Activated gamma-delta T cell treated with Interleukin-2 at 50 U/mL for 16 hours (primary cell): Measurements from ENCODE around the gene ERBB4.

Experiments
- DNase-seq: peaks from one replicate; pipeline ENCODE4 v3.0.0-alpha.2; 2020

ERBB4 gene

GRCh38 chr2:211503198-211503597 is 1035.4 kb downstream of the ERBB4 start:
- no peak for DNase-seq

DNA sequence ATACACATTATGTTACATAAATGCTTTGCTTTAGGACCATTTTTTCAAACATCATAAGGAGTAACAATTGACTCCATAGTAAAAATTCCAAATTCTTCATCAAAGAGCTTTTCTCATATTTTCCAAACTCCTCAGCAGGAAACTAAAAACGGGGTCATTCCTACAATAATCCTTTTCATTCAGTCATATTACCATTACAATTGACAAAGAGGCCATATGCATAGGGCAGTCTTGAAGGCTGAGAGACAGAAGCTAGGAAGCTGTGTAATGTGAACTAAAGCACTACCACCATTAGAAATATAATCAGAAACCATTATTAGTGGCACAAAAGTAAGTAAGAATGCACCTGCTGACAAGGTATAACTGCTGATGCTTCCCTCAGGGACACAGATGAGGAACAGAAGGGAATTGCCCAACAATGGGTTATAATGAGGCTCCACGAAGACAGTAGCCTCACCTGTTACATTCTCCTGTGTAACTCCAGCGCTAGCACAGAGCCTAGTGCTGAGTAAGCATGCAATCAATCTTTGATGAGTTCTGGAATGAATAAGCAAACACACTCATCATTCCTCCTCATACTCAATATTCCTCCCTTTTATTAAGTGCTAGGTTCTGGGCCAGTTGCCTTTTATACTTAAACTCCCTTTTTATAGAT is 1039.9 kb downstream of the ERBB4 start:
- DNase-seq = no peak

DNA sequence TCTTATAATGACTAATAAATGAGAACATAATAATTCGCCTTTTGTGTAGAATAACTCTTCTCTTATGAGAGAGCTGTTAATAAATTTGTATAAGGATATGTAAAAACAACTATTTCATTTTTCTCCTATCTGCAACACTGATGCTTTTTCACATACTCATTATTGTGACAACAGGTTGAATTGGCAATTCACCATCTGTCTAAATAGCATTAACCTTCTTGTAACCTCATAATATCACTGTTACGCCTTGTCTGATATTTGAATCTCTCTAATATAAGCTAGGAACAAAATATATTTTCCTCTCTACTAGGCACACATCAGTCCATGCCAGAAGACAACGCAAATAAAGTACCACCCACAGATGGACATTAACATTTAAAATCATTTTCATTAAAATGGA is 1043.3 kb downstream of the ERBB4 start:
- DNase-seq = no peak

GRCh38 chr2:211494536-211494935 is 1044.1 kb downstream of the ERBB4 start:
- no peak for DNase-seq

- no peak for DNase-seq
Measured at GRCh38 chr2:211494085-211494484, 1044.5 kb downstream of the ERBB4 start.

DNA sequence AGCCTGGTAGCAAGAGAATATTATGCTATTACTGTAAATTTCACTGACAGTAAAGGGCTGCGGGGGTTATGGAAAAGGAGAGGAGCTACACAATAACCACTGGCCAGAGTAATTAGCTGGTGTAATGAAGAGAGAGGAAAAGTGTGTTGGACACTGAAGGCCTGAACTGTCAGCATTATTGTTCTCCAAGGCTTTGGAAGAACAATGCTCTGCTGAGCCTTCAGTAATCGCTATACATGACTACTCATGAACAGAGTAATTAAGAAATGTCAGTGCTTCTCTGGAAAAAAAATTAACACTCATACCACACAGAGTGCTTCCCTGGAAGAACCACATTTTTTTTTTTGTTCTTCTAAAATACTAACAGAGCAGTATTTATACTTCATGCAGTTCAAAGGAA is 1050.9 kb downstream of the ERBB4 start:
- no peak for DNase-seq

- DNase-seq = no peak
Measured at GRCh38 chr2:211479536-211480150, 1059.0 kb downstream of the ERBB4 start.

GRCh38 chr2:211477537-211478275 is 1060.9 kb downstream of the ERBB4 start:
- DNase-seq = no peak

DNA sequence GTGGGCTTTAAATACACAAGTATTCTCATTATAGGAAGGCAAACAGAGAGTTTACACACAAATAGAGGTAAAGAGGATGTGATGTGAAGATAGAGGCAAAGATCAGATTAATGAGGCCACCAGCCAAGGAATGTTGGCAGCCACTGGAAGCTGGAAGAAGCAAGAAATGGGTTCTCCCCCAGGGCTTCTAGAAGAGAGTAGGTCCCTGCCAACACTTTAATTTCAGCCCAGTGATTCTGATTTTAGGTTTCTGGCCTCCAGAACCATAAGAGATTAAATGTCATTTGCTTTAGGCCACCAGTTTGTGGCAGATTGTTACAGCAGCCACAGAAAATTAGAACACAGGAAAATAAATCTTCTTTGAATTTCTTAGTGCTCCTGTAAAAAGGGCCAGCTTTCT is 1065.5 kb downstream of the ERBB4 start:
- DNase-seq = no peak

GRCh38 chr2:211469664-211470059 is 1068.9 kb downstream of the ERBB4 start:
- no peak for DNase-seq

DNA sequence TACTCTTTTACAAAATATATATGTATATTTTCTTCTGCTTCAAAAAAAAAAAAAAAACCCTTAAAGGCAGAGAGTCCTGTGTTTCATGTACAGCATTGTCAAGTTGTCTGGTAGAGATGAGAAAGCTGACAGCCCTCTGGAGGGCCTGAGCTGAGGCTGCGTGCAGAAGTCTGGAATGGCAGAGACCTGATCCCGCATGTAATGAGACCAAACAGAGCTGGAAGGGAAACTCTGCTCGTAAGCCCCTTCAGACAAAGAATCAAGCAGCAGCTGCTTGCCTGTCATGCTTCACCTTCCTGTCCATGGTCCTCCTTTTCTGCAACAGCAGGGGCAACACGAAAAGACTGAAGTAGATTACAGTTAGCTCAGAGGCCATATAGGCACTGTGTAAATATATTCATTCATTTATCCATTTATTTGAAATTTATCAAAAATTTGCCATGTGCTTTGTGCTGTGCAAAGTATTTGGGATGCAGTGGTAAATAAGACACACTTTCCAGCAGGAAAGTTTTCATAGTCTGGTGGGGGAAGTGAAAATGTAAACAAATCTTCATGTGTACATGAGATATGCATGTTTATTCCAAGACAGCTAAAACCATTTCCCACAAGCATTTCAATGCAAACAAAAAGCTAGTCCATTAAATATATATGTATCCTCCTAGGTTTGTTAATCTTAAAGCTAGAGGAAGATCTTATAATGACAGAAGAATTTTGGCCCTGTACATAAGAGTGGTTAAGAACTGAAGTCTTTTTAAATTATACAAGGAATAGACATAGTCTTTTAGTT is 1069.5 kb downstream of the ERBB4 start:
- DNase-seq = no peak

DNA sequence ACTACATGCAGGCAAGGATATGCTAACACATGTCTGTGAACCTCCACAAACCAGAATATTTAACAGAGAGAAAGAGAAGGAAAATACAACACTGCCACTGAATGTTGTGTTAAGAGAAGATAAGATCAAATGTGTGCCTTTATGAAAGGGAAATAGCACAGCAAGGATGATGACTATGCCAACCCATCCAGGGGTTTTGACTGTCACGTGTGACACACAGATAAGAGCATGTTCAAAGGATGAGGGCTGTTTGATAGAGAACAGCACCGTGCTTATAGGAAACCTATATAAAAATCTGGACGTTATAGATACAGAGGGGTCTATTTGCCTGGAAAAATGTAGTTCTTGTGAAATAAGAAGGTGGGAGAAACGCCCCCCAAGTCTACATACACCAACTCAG is 1070.4 kb downstream of the ERBB4 start:
- no peak for DNase-seq

- DNase-seq = no peak
Measured at GRCh38 chr2:211463397-211463796, 1075.2 kb downstream of the ERBB4 start.

- no peak for DNase-seq
Measured at GRCh38 chr2:211458974-211459373, 1079.6 kb downstream of the ERBB4 start.

- no peak for DNase-seq
Measured at GRCh38 chr2:211457325-211457724, 1081.3 kb downstream of the ERBB4 start.

DNA sequence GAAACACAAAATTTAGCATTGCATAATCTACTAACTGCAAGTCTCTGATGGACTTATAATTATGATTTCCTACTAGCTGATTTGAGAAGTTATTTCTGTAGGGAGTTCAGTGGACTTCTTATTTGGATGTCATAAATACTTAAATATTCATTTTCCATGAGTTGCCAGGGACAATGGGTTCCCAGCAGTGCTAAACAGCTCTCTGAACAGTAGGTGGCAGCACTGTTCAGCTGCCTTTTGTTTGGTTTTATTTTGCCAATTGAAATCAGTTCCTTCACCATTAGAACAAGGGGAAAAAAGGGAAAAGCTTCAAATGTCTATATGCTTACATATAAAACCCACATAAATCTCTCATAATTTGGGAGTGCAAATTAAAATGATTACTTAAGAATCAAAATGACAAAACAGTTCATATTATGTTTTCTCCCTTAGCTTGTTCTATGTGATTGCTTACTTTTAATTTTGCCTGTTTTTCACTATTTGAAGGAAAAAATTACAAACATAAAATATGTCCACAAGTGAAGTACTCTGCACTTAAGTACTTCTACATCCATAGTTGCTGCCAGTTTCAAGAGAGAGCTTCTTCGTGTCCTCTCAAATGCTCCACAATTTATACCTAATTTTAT is 1083.3 kb downstream of the ERBB4 start:
- DNase-seq = no peak

- no peak for DNase-seq
Measured at GRCh38 chr2:211454679-211455078, 1083.9 kb downstream of the ERBB4 start.

DNA sequence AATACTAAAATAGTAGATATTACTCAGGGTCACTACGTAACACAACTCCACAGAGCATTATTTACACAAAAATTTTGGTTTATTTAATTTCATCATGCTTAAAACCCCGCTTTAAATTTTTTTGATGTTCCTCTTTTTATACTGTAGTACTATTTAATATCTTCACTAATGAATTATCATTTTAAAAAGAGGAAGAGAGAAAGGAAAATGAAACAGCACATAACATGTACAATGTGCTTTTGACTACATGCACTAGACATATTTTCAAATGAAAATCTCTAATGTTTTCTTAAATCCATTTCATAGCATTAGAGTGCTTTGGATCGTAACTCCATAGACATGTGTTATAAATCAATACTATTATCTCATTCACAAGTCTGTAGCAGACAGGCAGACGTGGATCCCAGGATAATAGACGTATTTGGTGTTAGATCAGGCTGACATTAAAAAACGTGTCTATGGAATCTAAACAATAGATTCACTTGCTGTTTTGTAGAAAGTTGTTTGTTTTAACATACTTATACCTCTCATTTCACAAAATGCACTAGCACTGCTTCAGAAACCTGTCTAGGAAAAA is 1085.2 kb downstream of the ERBB4 start:
- DNase-seq = no peak

GRCh38 chr2:211451642-211452041 is 1087.0 kb downstream of the ERBB4 start:
- no peak for DNase-seq

GRCh38 chr2:211449819-211450218 is 1088.8 kb downstream of the ERBB4 start:
- DNase-seq = no peak

GRCh38 chr2:211447548-211447947 is 1091.1 kb downstream of the ERBB4 start:
- no peak for DNase-seq

DNA sequence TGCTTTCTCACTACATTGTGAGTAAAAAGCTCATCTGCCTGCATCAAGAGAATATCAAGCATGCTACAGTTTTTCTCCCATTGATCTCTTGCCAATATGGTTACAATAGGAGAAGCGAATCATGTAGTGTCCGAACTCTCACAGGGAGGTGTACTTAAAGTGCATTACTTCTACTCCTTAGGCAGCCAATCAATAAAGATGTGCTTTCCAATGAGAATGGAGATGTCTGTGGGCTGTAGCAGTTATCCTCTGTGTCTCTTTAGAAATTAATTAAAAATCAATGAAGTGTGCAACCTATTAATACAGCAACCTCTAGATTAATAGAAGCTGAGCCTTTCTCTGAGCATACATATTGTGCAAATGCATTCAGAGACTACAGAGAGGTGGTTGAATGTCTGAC is 1098.5 kb downstream of the ERBB4 start:
- no peak for DNase-seq

DNA sequence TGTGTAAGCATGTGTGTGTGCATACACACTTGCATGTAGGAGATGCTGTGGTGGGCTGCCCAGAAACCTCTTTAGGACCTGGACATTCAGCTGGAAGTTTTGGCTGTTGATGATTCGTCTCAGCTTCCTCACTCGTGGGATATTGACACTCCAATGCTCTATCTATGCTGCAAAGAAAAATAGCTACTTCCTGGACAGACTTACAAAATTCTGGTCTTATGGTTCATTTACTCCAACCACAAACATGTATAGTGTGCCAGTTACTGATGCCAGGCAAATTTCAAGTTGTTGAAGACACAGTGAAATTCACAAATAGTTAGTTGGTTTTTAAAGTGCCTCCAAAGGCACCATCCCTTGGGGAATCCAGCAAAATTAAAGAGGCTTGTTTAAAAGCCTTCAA is 1099.6 kb downstream of the ERBB4 start:
- DNase-seq = no peak
